Activated CD4-positive, CD25-positive, alpha-beta regulatory T cell treated with anti-CD3 and anti-CD28 coated beads, Interleukin-2, amount 50 U/mL, for 72 hours (primary cell): Measurements from ENCODE around the gene PNKP.

Experiments
- DNase-seq: peaks from one replicate; pipeline ENCODE4 v3.0.0; 2021

PNKP gene

DNA sequence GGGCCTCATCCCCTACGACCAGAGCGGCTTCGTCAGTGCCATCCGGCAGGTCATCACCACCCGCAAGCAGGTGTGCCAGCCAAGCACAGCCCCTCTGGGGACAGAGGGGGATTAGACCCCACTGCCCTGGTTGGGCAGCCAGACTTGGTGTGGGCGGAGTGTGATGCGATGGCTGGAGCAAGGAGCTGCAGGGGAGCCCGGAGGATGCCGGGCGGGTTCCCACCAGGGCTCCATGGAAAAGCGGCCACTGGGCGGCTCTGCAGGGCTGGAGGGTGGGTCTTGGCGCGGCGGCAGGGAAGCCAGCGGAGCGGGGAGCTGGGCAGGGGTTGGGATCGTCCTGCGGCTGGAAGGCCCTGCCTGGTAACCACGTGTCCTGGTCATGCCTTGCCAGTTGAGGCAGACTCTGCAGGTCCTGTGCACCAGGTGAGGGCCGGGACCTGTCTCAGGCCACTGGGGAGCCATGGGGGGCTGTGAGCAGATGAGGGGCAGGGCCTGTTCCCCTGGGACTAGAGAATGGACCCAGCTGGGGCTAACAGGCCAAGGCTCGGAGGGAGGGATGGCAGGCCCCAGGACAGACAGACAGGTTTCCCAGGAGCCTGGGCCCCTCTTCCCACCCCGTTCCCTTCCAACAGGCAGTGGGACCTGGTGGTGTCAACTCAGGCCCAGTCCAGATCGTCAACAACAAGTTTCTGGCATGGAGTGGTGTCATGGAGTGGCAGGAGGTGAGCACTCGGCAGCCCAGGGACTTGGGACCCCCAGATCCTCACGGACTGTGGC lies 10.1 kb downstream of the PNKP start:
- DNase-seq = no peak

DNA sequence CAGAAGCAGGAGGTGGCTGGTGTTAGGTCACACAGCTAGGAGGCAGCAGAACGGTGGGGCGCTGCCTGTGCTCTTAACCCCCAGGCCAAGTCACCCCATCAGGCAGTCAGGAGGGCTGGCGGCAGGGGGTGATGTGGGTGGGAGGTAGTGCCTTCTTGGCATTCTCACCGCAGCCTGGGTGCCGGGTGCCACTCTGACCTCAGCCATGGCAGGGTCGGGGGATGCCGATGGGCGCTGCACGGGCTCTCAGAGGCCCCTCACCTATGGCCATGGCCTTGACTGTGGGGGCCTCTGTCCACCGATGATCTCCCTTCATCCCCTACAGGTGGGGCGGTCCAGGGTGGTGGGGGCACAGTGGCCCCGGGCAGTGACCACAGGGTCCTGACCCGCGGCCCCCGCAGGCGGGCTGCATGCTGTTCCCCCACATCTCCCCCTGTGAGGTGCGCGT lies 10.8 kb downstream of the PNKP start:
- DNase-seq = no peak

DNA sequence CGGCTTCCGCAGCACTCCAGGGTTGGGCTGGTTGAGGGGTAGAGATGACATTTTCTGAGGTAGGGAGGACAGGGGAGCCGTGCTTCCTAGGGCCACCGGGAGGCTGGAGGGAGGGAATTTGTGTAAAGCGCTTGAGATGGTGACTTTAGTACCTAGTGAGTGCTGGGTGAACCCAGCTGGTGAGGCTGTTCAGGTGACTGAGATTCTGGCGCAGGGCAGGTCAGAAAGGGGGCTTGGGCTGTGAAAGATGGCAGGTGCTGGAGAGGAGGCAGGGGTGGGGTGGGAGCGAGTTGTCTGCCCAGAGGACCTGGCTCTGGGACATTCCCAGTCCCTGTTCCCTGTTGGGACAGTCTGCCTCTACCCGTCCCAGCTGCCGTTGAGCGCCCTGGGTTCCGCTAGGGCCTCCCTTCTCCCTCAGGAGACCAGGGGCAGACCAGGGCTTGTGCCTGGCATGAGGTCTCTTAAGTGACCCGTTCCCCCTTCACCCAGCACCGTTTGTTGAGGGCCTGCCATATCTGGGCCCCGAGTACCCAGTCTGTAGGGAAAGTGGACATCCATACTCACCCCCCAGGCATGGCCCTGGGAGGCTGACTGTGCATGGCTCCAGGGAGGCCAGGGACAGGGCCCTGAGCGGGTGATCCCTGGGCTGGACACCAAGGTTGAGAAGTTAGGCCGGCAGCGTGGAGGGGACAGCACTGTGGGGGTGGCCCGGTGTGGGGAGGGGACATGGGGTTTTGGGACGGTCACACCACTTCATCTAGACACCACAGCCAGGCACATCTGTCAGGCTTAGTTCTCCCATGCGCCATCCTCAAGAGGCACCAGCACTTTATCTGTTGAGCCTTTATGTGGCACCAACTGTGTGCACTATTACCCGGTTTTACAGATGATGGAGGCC lies 11.5 kb downstream of the PNKP start:
- no peak for DNase-seq

DNA sequence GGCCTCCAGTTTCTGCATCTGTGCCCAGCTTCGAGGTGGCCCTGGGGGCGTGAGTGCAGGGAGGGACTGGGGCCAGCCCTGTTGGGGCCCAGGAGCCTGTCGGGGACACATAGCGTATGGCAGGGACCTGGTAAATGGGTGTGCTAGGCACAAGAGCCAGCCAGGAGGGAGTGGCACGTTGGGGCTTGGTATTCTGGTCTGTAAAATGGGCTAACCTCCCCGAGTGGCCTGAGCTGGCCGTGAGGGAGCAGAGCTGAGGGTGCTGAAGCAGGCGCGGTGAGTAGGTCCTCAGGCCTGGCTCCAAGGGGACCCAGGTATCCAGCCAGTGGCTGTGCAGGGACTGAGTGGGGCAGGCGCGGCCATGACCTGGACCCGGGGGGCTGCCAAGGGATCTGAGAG lies 12.1 kb downstream of the PNKP start:
- no peak for DNase-seq

DNA sequence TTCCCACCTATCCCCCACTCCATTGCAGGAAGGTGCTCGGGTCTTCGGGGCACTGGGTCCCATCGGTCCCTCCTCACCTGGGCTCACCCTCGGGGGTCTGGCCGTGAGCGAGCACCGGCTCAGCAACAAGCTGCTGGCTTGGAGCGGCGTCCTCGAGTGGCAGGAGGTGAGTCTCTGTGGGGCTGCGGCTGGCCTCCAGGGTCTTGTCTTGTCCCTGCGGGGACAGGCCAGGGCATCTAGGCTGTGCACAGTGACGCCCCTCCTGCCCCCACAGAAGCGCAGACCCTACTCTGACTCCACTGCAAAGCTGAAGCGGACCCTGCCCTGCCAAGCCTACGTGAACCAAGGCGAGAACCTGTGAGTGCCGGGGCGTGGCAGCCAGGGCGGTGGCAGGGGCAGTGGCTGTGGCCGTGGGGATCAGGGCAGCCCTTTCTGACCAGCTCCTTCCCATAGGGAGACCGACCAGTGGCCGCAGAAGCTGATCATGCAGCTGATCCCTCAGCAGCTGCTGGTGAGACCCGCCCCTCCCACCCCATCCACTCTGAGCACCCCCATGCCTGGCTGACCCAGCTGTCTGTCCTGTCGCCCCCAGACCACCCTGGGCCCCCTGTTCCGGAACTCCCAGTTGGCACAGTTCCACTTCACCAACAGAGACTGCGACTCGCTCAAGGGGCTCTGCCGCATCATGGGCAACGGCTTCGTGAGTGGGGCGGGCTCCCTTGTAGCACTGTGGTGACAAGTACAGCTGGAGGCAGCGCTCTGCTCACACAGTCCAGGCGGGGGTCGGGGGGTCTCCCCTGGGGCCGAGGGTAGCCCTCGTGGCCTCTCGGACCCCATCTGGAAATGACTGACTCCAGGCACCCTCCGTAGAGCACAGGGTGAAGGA lies 12.8 kb downstream of the PNKP start:
- DNase-seq = no peak

DNA sequence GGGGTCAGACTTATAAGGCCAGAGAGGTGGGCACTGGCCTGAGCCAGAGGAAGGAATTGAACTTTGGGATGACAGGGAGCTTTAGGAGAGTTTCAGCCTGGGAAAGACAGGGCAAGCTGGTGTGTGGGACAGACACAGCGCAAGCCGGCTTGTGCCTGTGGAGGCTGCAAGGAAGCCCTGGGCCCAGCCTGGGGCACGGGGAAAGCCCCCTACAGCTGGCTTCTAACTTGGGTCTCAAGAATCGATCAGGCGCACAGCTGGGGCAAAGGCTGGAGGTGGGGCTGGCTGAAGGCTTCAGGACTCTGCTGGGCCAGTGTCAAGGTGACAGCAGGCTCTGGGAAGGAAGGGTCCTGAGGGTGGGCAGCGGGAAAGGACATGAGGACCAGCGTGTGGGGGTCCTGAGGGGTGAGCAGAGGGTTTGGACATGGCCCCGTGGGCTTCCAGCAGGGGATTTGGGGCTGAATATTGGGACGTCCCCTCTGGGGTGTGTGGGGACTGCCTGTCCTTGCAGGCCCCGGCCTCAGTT lies 13.5 kb downstream of the PNKP start:
- no peak for DNase-seq

DNA sequence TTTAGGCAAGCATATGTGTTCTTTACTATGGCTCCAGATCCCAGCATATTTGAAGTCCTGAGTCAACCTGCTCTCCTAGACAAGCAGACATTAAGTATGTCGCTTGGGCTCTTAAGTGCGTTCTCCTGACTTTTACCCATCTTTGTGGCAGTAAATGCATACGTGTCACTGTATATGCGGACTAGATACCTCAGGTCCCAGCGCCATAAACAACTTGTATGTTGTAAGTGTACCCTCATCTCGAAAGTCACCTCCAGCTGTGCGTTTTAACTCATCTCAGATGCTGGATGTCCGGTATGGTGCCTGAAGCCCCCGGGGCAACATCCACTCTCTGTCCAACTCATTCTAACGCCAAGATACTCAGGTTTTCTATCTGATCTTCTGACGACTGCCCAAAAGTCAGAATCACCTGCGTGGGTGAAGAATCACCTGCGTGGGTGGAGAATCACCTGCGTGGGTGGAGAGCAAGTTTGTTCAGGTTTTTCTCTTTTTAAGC lies 14.7 kb downstream of the PNKP start:
- no peak for DNase-seq

DNA sequence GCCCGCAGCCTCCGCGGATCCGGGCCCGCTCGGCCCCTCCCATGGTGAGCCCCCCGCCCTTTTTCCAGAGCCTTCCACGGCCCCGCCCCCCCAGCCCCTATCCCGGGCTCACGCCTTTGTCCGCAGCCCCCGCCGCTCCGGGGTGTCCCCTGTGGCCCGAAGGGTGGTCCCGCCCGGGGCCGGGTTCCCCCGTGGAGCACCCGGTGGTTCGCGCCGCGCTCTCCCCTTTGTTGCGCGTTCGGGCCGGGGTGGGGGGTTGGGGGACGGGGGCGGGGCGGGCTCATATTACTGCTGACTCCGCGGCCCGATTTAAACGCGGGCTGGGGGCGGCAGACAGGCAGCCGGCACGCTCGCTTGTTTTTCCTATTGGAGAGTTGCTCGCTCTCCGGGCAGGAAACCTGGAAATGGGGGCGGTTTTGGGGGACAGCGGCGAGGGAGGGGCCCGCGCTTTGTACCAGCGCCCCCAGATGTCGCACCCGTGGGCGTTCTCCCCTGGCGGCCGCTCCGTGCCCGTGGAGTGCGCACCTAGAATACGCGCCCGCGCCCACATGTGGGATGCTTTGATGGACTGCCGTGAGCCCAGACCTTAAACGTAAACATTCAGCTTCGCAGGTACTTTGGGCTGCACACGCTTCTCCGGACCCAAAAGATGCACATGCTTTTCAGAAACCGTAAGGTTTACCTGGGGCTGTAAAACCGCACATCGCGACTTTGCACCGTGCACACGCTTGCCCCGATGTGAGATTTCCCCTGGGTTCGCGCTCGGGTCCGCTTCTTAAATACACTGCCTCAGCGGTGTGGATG lies 15.7 kb downstream of the PNKP start:
- DNase-seq = no peak

DNA sequence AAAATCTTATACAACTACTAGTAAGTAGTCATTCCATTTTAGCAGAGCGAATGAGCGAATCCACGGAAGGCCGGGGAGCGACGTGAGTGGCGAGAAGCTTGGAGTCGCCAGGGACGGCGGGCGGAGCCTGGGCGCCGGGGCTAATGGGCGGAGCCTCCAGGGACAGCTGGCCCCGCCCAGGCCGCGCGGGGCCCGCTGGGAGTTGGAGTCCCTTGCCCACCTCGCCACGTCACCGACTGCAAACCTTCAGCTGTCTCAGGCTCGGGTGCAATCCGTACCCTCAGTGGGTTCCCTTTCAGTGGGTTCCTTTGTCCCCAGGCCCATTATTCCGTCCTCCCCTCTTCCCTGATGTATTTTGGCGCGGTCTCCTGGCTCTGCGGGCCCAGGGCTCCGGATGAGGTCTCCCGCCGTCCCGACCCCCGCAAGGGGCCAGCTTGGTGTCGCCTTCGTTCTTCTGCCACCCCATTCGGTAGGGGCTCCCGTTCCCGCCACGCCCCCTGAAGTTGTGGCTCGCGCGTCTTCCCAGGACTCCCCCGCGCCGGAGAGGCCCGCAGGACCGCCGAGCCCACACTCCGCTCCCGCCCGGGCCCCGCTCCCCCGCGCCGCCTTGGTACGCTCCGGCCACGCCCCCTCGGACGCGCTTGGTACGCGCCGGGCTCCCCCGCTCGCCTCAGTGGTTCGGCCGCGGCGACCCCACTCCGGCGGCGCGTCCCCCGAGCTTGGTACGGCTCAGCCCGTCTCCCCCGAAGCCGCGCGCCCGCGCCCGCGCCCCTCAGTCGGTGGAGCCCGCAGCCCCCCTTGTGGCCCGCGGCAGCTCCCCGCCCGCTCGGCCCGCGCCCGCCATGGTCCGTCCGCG lies 16.7 kb downstream of the PNKP start, which contains the start of gene PTOV1:
PTOV1 (plus strand) TSS at position 673 of the 856 bp plus-strand sequence.
- DNase-seq = peak; percentile 93

DNA sequence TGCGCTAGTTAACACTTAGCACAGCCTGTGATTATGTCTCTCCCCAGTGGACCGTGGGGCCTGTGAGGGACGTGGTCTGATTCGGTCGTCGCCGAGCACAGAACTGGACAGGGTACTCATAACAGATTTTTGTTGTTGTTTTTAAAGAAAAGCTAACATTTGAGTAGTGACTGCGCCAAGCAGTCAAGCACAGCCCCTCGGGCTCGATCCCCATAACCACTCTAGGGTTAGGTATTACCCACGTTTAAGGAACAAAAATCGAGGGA lies 17.2 kb downstream of the PNKP start:
- DNase-seq = no peak

DNA sequence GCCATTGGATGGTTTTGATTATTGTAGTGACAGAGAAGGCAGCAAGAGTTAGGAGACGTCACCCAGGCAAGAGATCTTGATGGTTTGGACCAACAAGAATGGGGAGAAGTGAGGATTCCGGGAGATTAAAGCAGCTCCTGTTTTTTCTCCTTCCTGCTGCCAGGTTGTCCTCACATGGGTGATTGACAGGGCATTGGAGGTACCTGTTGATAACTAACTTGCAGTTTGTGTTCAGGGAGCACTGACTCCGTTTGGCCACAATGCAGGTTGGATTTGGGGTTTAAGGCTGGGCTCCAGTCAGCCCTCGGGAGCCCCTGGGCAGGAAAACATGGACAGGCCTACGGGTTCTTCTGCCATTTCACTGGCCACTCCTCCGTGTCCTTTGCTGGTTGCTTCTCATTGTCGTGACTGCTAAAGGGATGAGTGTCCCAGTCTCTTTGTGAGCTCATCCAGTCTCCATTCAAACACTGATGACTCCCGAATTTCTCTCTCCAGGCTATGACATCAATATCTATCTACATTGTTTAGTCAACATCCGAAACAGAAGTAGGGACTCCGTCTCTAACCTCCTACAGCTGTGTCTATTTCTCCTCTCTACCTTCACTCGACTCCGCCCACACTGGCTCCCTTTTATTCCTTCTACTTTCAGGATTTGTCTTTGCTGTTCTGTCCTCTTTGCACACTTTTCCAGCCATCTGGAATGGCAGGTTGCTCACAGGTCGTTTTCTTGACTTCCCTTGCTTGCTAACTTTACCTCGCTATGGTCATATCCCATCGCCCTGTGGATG lies 17.7 kb downstream of the PNKP start:
- no peak for DNase-seq

DNA sequence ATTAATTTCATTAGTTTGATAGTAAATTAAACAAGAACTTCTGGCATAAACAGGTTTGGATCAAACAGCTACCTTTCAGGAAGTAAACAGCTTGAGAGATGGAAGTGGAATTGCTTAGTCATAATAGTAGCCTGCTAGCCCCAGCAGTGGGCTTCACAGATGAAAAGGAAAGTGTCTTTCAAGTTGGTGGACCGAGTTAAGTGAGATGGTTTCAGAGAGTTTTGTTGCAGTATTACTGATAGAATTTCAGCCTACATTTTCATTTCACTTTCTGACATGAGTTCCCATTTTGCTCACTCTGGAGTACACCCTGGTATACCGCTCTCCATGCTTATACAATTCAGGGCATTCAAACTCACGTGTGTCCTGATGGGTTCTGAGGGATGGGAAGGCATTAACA lies 18.4 kb downstream of the PNKP start:
- no peak for DNase-seq

DNA sequence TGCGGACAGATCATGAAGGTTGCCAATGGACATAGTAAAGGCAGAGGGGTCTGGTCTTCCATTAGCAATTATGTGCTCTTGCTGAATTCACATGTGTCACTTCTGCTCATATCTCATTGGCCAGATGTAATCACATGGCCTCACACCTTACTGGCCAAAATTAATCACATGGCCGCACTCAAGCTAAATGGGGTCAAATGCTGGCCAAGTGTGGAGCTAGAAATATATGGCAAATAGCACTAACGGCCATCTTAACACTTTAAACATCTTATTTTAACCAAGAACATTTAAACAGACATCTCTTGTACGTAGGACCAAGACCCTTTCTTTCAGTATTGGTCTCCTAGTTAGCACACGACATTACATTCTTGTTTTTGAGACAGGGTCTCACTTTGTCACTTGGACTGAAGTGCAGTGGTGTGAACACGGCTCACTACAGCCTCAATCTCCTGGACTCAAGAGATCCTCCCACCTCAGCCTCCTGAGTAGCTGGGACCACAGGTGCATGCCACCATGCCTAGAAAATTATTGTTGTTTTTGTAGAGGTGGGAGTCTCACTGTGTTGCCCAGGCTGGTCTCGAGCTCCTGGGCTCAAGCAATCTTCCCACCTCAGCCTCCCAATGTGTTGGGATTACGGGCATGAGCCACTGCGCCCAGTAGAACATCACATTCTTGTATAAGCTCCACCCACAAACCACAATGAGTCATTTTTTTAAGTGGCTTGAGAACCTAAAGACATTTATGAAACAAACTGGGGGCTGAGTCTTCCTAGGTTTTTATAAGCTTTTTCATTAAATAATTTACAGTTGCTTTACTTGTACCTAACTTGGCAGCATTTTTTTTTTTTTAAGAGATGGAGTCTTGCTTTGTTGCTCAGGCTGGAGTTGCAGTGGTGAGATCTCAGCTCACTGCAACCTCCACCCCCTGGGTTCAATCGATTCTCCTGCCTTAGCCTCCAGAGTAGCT lies 19.4 kb downstream of the PNKP start:
- DNase-seq = no peak

DNA sequence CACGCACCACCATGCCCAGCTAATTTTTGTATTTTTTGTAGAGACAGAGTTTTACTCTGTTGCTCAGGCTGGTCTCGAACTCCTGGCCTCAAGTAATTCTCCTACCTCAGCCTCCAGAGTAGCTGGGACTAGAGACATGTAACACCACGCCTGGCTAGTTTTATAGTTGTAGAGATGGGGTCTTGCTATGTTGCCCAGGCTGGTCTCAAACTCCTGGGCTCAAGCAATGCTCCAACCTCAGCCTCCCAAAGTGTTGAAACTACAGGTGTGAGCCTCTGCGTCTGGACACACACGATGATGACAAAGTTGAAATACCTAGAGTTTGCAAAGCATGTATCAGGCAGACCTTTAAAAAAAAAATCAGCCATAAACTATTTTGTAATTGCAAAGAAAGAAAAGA lies 21.0 kb downstream of the PNKP start:
- no peak for DNase-seq

DNA sequence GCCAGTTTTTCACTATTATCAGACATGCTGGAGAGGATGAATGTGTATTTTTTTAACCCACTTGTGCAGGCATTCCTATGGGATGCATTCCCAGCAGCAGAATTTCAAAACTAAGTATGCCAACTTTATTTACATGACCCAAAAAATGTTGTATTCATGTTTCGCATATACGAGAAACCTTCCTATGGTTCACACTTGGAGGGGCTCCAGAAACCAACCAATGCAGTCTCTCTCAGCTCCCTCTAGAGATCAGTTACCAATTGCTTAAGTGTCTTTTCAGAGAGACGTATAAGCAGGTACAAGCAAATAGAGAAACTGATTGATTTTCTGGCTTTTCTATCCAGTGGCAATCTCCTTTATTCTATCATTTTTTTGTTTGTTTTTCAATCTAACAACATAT lies 22.0 kb downstream of the PNKP start:
- DNase-seq = no peak

DNA sequence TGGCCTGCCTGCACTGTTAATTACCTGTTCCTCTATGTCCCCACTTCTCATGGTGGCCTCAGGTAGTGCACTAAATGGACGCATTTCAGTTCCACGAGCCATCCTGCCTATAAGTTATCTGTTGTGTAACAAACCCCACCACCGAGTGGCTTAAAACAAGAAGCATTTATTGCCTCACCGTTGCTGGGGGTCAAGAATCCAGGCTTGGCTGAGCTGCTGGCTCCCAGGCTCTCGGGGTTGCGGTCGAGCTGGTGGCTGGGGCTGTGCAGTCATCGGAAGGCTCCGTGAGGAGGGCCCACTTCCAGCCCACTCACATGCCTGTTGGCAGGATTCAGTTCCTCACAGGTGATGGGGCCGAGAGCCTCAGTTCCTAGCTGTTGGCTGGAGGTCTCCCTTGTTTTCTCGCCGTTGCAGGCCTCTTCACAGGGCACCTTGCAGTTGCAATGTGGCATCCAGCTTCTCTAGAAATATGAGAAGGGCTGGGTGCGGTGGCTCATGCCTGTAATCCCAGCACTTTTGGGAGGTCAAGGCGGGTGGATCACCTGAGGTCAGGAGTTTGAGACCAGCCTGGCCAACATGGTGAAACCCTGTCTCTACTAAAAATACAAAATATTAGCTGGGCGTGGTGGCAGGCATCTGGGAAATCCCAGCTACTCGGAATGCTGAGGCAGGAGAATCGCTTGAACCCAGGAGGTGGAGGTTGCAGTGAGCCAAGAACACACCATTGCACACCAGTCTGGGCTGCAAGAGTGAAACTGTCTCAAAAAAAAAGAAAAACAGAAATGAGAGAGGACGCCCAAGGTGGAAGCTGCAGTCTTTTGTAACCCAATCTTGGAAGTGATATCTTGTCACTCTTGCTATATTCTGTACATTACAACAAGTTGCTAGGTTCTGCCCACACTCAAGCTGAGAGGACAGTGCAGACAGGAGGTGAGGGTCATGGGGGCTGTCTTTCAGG lies 23.0 kb downstream of the PNKP start:
- no peak for DNase-seq

DNA sequence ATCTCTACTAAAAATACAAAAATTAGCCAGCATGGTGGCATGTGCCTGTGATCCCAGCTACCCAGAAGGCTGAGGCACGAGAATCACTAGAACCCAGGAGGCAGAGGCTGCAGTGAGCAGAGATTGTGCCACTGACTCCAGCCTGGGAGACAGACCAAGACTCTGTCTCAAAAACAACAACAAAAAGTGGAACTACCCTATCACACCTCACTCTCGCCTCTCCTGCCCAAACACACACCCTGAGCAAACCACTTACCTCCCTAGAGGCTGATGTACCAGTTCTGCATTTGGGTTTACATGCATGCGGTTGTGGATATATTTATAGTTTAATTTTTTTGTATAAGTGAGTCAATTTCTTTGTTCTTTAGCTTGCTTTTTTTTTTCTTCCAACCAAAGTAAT lies 24.1 kb downstream of the PNKP start:
- no peak for DNase-seq
